SH-SY5Y (cell line): ENCODE results near the gene DNMT3A.

Experiments
- GATA2 ChIP-seq: IDR thresholded peaks from 2 replicates; pipeline ENCODE4 v1.6.1; 2011; ENCODE audit warnings: mild to moderate bottlenecking, low read depth, low read length
- GATA3 ChIP-seq: IDR thresholded peaks from 2 replicates; pipeline ENCODE4 v1.6.1; 2011; ENCODE audit warnings: low read depth, mild to moderate bottlenecking, low read length, moderate library complexity

DNMT3A gene

DNA sequence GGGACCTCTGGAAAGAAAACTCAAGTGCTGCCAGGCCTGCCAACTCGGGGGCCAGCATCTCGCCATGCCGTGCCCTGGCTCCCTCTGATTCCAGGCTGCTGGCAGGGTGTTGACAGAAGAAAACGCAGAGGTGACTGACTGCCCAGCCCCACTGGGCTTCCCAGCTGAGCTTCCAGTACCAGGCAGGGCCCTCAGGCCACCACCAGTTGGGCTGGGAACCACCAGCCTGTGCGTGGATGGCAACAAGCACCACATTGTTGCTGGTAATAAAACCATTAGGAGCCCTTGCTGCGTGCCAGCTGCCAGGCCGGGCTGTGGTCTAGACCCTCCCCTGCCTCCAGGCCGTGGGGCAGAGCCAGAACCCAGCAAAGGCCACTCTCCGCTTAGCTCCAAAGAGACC, 9.2 kb downstream of the DNMT3A start:
- TF ChIP-seq GATA2 (no peak), GATA3 (no peak)

DNA sequence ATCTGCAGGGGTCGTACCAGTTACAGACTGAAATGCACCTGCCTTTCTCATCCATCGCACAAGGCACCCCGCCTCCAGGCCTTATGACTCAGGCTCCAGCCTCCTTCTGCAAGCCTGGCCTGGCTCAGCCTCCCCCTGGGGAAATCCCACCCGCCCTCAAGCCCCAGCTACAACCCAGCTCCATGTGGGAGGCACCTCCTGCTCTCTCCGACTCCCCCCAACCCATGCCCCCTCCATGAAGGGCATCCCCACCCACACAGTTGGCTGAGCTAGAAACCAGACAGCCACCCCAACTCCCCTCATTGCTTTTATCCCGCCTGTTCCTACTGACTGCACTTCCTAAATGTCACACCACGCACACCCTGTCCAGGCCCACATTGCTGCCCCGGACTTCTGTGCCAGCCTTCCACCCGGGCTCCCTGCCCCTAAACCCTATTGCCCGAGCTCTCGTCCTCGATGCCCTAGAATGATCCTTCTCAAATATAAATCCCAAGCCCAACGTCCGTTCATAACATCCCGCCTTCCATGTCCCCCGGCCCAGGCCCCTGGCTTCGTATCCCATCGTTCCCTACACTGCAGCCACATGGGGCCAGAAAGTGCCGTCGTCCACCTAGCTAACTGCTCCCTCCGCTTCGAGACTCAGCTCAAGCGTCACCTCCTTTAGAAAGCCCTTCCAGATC, 9.9 kb downstream of the DNMT3A start:
- no peak for TF ChIP-seq GATA3
- TF ChIP-seq GATA2 = no peak

DNA sequence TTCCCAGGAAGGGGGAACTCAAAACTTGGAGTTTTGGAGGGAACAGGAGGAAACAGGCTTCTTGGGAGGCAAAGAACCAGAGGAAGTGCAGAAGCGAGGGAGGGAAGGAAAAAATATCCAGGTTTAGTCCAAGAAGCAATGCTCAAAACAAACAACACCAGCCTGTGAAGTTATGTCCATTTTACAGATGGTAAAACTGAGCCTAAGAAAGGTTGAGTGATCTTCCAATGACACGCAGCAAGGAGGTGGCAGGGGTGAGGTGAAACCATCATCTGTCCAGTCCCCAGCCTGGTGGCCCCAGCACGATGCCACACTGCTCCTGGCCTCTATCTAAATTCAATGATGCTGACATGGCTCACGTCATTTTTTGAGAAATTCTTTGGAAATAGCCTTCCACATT, 10.8 kb downstream of the DNMT3A start:
- TF ChIP-seq GATA3 (no peak), GATA2 (no peak)

DNA sequence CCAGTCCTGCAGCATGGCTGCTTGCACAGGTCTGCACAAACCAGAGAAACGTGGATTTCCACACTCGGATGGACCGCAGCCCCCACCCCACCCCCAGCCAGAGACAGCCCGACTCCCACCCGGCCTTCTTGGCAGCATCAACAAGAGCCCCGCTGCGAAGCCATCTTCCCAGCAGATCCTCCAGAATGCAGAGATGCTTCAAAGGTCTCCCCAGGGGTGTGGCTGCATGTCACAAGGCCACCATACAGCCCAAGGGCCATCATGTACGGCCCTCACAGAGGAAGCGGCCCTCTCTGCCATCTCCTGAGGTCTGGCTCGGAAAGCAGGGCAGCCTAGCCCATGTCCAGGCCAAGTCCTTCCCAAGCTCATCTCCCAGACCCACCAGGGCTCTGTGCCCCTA, 11.5 kb downstream of the DNMT3A start:
- TF ChIP-seq GATA2 (no peak), GATA3 (no peak)

DNA sequence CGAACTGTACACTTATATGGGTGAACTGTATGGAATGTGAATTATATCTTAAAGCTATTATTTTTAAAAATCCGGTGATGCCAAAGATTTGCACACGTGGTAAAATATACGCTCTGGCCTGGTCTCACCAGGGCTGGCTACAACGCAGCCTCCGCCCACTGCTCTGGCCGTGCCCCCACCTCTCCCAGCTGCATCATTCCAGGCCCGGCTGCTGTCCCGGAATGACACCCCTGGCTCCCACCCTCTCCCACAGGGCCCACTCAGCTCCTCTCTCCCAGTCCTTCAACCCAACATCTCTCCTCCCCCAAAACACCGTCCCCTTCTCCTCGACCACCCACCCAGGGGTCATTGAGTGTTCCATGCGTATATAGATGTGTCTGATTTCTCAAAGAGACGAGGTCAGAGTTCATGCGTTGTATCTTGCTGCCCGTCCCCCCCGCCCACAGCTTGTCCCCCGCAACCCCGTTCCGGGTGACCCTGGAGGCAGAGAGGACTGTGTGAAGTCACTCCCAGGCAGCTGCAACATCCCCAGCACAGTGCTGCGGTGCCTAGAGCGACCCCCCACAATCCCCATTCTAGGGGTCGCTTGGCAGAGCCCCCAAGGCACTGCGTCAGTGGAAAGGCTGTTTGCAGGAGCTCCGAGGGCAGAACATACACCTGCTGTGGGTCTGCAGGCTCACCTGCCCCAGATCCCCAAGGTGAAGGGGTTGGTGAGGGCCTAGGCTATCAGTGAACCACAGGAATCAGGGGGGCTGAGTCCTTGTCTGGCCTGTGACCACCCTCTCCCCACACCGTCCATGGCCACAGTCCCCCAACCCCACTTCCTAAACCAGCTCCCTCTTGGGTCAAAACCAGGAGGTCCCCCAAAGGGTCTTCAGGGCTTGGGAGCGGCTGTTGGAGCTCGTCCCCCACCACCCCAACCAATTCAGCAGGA, 13.3 kb downstream of the DNMT3A start:
- no peak for TF ChIP-seq GATA3
- TF ChIP-seq GATA2 = no peak

DNA sequence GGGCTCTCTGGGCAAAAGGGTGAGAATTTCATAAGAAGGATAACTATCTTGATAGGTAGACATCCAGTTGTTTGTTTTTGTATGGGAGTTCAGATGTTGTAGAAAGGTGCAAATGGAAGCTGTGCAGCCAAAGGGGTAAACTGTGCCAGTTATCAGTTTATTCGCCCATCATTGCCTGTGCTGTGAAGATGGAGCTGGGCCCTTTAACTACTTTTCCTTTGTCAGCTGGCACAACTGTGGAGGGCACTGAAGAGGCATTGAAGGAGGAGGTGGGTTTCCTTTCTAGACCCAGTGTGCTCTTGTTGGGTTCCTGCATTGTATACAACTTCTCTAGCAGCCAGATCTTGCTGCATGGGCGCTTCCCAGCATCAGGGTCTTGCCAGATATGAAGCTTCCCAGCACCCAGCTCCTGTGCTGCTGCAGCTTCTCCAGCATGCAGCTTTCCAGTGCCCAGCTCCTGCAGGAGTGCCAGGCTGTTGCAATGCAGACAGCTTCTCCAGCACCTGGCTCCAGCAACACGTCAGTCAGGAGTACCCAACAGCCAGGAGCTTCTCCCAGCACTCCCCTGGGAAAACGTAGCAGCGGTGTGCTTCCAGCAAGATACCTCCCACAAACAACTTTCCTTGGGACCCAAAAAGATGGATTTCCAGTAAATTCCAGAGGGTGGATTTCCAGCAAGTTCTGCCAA, 15.3 kb downstream of the DNMT3A start:
- TF ChIP-seq GATA2 (no peak), GATA3 (no peak)

DNA sequence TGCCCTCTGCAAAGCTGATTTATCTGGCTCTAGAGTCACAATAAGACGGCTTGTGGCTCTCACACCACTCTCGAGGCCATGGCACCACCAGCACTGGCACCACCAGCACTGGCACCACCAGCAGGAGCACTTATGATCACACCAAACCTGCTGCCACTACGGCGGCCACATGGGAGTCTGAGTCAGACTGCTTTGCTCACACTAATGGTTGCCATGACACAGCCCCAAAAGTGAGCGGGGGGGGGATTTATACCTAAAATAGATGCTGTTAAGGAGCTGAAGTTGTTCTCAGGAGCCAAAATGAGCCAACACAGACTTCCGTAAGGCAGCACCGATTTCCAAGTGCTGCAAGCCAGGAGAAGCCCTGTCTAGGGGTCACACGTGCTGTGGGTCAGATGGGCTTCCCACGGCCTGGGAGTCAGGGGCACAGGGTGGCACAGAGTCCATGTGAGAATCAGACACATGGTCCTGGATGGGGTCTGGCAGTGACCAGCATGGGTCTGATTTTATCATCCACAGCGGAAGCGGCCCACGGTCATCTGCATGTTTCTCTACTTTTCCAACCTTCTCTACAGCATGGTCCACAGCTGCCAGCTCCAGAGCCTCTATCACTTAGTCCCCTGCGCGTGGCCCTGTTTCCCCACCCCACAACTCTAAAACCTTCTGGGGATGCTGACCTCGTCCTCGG, 16.7 kb downstream of the DNMT3A start:
- TF ChIP-seq GATA2 (peak; percentile 83), GATA3 (no peak)

DNA sequence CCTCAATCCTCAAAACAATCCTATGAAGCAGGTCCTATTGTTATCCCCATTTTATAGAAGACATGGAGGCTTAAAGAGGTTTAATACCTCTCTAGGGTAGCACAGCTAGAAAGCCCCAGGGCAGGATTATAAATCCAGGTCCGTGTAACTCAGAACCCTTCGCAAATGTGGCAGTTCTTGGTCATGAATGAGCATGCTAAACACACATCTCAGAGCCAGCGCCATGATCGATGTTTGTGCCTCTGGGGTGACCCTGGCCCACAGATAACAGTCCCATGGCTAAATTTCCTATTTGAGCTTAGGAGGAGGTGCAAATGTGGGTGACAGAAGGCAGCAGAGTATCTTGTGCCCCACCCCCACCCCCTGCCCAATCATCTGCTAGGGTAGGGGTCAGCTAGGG, 17.5 kb downstream of the DNMT3A start:
- TF ChIP-seq GATA3 (no peak), GATA2 (no peak)

DNA sequence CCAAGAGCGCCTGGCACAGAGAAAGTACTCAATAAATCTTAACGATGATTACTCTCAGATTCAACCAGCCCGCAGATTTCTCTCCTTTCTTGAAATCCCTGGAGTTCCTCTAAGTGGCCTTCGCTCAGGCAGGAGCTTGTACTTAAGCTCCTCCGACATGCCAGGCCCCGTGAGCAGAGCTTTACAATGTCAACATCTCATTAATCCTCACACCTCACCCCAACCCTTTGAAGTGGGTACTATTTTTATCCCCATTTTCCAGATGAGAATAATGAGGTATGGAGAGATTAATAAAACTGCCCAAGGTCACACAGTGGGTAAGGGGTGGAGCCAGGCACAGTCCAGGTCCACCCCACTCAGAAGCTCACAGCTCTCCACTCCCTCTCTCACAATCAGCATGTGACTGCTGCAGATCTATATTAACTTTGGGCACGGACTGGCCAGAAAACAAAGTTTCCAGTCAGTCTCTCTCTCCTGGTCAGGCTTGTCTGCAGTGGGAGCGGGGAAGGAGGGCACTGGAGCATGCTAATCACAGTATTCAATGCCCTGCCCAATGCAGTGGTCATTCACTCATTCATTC, 18.0 kb downstream of the DNMT3A start:
- no peak for TF ChIP-seq GATA2
- TF ChIP-seq GATA3 = no peak

DNA sequence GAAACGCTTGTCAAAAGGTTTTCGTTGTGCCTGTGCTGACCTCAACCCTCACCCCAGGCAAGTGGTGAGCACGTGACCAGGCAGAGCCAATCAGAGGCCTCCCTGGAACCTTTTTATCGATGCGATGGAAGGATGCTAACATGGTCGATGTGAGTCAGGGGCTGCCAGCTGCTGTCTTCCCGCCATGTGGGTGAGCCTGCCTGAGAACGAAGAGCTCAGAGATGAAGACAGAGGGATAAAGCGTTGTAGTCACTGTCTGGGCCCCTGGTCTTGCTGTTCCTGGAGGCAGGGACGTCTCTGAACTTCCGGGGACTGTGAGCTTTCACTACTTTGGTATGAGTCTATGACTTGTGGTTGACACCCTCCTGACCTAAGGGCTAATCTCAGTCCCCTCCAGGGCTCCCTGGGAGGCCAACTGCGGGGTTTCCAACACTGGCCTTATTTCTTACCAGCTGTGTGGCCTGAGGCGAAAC, 18.6 kb downstream of the DNMT3A start:
- TF ChIP-seq GATA3 = no peak

DNA sequence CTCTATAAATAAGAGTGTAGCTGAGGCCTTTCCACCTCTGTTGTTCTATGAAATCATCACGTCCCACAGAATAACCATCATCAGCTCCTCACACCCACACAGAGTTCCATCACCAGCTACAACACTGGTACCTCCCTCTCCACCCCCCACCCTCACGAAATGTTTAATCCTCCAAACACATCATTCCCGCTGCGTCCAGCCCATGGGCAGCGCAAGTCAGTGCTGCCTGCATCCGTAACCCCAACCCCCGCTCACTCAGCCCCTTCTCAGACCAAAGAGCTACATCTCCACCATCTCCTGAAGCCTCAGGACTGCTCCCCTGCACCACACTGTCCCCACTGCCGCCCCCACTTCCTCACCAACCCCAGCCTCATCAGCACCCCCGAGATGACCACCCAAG, 19.4 kb downstream of the DNMT3A start:
- TF ChIP-seq GATA3 = no peak
- no peak for TF ChIP-seq GATA2

DNA sequence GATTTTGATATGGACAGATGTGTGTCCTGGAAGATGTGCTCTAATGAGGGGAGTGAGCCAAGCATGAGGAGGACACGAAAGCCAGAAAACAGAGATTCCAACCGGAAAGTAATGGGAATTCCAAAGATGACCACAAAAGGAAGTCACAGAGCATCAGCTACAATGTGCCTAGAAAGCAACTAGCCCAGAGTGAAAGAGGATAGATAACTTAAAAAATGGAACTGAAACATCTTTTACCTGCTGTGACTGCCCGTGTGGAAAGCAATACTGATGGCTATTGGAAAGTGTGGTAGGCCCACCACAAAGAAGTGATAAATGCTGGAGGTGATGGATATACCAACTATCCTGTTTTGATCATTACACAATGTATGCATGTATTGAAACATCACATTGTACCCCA, 21.6 kb downstream of the DNMT3A start:
- TF ChIP-seq GATA2 = no peak
- TF ChIP-seq GATA3 = no peak

DNA sequence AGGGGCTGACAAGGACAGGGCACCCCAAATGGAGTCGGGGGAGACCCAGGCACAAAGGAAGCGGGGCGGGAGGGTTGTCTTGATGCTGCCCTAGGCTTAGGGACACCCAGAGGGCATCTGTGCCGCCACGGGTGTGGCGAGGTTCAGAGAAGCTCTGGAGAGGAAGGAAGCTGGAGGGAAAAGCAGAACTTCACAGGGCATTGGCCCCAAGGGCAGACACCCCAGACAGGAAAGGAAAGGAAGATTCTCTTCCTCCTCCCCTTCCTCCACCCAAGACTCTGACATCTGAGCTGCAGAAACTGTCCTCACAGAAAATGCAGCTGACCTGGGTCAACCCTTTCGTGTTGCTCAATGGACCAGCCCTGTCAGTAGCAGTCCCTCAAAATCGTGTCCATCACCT, 25.6 kb downstream of the DNMT3A start:
- no peak for TF ChIP-seq GATA3
- no peak for TF ChIP-seq GATA2

DNA sequence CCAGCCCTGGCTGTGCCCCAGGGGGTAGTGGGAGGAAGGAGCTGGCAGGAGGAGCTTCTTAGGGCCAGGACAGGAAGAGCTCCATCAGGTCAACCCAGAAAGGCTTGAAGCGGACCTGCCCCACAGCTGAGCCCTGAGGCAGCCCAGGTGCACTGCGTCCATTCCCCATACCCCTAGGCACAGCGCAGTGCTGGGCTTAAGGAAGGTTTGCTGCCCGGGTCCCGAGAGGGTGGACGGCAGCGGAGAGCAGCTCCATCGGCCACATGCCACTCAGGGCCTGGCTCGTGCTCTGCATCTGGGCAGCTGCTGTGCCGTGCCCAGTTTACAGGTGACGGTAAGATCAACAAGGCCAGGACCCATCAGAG, 26.4 kb downstream of the DNMT3A start:
- TF ChIP-seq GATA3 (no peak), GATA2 (no peak; the same call in 1 of the 2 replicates)

DNA sequence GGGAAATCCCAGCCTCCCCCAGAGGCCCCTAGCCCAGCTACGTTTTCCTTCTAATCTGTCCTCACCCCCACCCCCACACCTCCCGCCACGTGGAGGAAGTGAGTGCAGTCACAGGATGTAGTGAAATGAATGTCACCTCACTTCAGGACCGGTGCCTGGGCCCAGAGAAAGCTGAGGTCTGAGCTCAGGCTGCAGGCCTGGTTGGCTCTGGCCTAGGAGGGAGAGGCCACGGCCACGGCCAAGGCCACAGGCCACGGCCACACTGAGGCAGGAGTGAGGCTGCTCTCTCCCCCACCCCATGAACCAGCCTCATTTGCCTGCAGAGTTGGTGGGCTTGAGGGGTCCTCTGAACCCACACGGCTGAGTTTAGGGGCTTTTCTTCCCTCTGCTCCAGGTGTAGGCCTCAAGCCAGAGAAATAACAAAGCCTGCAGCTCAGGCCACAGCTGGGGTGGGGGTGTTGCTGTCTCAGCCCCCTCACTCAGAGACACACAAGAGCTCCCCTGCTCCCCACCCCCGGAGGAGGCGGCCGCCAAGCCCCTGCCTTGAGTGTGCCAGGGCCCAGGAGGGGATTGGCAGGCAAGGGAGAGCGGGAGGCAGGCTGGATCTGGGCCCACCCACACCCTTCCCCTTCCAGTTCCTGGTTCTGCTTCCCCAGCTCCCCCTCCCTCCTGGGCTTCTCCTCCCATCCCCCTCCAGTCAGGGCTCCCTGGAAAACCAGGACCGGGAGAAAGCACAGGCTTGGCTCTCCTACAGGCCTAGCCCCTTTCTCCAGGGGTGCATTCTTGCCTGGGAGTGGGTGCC, 27.0 kb downstream of the DNMT3A start:
- peak; percentile 7; the same call in 1 of the 2 replicates for TF ChIP-seq GATA2
- TF ChIP-seq GATA3 = no peak
